Retina (tissue), 1 donor: ENCODE results near the gene TSPYL4.

ENCODE experiments used
- DNase-seq: peaks from one replicate; pipeline ENCODE4 v3.0.0-alpha.2; 2016

Gene TSPYL4

DNA sequence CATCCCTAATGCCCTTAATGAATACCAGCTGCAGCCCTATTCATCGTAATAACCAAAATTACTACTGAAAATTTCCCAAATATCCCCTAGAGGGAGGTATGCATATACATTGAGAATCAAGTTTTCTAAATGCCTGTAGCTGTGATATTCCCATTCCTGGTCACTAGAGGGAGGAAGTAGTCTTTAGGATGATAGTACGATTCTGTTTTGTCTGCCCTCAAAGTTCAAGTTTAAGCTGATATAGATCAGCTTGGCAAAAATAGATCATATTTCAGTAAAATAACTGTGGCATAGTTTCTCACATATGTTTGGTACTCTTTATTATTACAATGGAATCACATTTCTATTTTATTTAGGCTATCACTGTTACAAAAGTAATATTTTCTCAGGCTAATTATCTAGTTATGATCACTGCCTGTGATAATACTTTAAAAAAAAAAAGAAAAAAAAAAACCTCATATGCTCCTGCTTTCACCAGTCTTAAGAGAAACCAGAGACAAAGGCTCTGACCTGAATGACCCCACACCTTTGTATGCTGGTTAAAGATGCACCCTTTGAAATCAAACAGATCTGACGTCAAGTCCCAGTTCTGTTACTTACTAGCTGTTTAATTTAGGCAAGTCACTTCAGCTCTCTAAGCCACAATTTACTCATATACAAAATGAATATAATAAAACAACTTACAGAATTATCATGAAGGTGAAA is 14.9 kb upstream of the TSPYL4 start:
- DNase-seq: no peak

DNA sequence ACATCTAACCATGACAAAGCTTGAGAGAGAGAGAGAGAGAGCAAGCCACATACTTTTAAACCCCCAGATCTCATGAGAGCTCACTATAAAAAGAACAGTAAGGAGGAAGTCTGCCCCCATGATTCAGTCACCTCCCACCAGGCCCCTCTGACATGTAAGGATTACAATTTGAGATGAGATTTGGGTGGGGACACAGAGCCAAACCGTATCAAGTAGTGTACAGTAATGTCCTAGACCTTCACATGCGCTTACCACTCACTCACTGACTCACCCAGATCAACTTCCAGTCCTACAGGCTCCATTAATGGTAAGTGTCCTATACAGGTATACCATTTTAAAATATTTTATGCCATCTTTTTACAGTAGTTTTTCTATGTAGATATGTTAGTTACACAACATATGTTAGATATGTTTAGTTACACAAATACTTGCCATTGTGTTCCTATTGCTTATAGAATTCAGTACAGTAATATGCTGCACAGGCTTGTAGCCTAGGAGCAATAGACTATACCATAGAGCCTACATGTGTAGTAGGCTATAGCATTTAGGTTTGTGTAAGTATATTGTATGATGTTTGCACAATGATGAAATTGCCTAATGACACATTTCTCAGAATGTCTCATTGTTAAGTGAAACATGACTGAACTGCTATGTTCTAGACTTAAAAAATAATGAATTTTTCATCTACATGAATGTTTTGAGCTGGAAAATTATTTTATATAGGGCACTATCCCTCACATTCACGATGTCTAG is 14.1 kb upstream of the TSPYL4 start:
- no peak for DNase-seq

DNA sequence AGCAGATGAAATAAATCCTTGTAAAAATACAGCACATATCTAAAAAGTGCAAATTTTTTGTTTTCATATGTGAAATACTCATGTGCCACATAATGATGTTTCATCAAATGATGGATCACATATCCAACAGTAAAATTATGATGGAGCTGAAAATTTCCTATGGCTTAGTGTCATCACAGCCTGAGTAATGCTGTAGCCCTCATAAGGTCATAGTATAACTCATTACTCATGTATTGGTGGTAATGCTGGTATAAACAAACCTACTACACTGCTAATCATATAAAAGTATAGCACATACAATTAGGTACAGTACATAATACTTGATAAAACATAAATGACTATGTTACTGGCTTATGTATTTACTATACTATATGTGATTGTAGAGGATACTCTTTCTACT is 12.9 kb upstream of the TSPYL4 start:
- DNase-seq: no peak

DNA sequence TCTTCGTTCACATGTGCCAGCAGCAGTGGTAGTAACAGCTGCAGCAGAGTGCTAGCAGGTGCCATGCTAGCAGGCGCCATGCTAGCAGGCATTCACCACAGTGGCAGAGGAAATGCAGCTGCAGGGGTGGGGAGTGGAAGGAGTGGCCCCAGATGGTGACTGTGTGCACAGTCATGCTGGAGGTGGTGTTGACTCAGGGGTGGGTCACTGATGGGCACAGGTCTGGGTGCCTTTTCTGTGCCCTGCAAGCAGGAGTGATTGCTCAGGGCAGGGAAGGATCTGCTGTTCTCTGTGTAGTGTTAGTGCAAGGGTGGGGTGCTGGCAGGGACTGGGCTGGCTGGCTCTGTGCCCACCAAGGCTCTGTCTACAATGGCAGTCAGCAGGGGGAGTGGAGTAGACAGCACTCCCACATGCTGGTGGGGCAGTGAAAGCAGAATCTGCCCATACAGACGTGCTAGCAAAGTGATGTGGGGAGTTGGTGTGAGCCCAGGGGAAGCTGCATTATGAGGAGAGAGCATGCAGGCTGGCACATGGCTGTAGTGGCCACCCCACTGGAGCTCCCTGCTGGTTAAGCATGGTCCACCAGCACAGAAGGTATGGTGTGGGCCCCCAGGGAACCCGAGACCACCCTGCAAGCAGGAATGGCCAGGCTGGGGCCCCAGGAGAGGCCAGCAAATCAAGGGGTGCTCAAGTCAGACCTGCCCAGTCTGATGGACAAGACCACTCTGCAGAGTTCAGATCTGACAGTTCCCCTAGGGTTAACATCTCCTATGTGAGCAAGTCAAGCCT is 11.4 kb upstream of the TSPYL4 start:
- DNase-seq: no peak

DNA sequence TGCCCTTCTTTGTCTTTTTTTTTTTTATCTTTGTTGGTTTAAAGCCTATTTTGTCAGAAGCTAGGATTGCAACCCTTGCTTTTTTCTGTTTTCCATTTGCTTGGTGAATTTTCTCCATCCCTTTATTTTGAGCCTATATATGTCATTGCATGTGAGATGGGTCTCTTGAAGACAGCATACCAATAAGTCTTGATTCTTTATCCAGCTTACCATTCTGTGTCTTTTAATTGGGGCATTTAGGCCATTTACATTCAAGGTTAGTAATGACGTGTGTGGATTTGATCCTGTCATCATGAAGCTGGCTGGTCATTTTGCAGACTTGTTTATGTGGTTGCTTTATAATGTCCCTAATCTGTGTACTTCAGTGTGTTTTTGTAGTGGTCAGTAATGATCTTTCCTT is 9.5 kb upstream of the TSPYL4 start:
- DNase-seq: no peak

DNA sequence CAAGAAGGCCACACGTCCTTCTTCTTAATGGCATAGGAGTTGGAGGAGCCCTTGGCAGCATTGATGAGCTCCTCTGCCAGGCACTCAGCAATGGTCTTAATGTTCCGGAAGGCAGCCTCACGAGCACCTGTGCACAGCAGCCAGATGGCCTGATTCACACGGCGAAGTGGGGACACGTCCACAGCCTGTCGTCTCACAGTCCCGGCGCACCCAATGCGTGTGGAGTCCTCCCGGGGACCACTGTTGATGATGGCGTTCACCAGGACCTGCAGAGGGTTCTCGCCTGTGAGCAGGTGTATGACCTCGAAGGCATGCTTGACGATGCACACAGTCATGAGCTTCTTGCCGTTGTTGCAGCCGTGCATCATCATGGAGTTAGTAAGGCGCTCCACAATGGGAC is 4.6 kb upstream of the TSPYL4 start:
- no peak for DNase-seq

DNA sequence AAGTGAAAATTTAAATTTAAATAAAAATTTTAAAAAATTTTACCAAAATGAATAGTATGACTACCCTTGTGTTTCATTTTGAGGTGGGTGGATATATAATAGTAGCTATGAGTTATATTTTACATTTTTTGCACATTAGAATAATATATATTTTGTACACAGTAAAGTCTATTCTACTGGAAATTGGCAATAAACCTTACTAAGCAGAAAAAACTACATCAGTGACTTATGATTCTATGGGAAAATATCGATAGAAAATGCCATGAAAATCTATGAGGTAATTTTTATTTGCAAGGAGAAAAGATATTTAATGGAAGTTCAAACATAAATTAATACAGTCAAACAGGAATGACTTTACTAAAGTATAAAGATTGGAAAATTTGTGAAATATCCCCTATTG is 2.8 kb upstream of the TSPYL4 start:
- no peak for DNase-seq

DNA sequence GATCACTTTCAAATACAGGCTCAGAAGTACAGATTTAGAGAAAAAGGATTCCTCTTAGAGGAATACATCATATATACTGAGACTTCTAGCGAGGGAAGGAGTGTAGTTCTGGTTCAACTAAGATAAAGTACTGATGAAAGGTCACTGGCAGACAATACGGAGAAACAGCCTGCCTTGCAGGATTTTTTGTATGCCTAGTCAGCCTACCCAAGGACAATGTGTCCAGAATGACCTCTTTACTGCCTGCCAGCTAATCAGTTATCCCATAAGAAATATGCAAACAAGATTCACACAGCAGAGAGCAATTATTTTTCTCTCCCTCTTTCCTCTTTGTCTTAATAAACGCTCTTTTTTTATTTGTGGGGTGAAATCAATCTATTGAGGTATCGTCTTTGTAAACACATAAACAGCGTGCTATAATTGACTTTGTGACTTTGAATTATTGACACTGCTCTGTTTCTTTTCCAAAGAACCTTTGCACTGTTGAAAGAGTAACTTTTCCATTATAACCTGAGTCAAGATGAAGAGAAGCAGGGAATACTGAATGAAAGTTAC is 1.4 kb upstream of the TSPYL4 start:
- peak; percentile 37 for DNase-seq

DNA sequence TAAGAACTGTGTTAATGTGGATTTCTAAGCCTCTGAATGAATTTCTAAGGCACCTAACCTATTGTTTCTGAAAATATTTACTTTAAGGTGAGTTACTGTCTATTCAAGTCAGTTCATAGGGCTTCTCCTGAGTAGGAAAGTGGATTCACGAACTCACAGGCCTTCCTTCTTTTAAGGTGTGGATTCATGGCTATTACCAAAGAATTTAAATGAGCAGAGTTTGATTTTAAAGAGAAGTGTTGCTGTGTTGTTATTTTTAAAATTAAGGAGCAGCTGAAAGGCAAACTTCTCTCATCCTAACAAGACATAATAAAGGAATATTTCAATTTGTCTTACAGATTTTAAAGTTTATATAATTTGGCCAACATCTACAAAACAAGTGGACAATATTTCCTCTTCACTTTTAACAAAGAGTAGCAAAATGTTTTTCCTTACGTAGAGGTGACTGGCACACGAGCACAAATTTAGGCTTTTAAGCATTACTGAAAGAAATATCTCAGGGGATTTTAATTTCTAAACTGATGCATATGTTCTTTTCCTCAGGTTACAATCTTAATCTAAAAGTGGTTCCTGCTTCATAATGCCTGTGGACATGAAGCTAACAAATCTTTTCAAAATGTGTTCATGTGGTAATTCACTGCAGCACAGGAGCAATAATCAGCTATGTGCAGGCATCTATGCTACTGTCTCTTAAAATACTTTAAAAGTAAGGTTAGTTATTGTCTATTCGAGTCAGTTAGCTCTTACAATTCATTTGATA is 602 bp upstream of the TSPYL4 start:
- no peak for DNase-seq

DNA sequence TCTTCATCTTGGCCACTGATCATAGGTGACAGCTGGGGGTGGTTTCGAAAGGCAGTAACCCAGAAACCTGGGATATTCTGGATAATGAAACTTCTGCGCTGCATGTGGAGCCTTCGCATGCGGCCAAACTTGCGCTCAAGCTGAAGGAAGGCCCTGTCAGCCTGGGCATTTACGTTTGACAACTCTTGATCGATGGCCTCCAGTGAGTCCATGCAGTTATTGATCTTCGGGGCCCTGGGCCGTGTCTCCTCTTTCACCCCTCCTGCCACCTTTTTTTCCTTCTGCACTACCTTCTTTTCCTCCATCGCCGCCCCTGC is 729 bp downstream of the TSPYL4 start:
- DNase-seq: no peak

DNA sequence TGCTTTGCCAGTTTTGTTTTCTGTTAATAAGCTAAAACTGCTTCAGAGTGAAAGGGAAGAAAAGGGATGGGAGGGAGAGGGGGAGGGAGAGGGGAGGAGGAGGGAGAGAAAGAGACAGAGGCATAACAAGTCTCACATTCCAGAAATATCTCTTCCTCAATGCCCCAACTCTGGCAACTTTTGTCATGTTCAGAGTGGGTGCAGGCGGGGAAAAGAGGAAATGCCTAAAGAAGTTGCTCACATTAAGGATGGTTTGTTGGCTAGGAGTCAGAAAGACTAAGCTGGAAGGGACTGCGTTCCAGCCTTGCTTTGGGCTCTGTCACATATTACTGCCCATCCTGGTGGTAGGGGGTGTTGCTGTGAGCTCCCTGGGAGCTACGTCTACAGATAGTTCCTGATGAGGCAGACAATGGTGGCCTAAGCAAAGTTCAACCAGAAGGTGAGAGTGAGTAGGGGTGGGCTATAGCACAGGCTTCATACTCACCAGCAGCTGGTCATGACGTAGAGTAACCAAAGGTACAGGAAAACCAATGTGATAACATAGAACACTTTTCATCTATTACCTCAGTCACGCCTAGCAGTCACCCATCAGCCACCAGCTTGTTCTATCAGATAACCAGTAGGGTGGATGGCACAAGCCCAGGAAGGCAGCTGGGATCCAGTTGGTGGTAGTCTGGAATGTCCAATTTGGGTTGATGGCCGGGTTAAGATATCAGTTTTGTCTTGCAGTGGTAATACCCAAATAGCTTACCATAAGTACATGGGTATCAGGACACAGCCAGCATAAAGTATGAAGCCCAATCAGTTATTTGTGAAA is 2.1 kb downstream of the TSPYL4 start:
- DNase-seq: no peak

DNA sequence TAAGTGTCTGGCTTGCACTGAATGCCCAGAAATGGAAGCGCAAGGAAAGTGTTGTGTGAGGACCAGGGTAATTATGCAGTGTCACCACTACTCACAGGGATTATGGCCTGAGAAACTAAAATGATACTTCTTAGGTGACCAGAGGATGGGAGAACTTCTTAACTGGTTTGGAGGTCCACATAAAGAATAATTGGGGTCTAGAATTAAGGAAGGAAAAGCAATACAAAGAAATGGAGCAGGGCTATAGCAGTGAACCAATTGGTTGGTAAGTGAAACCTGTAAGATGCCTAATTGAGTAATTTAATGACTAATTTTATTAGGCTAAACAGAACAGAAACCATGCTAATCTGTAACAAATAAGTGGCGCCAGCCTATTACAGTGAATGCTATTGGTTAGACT is 5.3 kb downstream of the TSPYL4 start:
- no peak for DNase-seq

DNA sequence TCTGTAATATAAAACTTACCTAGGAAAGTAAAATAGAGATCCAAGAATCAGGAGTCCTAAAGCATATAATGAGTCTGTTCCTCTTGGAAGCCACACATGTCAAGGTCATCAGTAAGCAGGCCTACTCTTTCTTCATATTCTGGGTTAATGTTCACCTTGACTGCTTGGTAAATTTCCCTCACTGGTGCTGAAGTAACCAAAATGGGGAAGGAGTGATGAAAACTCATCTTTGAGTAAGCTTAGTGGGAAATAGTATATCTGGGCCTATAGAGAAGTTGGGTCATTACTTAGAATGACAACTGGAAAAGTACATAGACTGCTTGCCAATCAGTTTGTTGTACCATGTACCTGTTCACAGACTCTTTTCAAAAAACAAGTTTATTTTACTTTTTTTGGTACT is 6.6 kb downstream of the TSPYL4 start:
- no peak for DNase-seq

DNA sequence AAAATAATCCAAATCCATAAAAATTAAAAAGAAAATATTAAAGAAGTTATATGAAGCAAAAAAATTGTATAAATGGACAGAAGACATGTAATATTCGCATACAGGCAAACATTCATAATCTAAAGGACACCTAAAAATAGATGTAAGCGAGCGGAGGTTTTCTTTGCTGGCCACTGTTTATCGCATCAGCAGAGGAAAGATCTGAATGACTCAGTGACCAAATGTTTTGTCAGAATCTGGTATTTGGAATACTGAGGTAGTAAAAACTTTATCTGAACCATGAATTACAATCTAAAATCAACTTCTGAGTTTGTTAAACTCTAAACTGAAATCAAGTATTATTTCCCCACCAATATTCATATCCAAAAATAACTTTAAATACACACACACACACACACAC is 7.8 kb downstream of the TSPYL4 start:
- DNase-seq: no peak

DNA sequence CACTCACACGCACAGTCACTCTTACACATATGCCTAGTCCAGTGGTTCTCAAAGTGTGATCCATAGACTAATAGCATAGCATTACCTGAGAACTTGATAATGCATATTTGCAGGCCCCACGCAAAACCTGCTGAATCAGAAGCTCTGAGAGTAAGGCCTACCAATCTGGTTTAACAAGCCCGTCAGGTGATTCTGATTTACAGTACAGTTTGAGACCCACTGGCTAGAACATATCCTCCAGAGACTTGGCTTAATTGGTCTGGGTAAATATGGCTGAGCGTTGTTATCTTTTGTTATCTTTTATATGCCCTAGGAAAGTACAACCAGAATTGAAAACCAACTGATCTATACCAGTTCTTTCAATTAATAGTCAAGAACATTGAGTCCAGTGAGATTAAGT is 9.6 kb downstream of the TSPYL4 start:
- DNase-seq: no peak

DNA sequence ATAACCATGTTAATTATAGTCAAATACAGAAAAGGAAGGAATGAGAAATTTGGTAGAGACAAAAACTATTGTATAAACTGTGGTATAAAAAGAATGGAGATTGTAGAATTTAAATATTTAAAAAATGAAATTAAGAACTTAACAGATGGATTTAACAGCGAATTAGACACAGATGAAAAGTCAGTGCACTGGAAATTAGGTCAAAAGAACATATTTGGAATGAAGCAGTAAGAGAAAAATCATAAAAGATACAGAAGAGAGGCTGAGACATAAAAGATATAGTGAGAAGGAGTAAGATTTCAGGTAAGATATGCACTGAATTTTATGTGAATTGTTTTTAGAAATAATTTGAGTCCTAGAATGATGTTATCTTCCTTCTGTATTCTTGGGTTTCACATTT is 14.0 kb downstream of the TSPYL4 start:
- DNase-seq: no peak

DNA sequence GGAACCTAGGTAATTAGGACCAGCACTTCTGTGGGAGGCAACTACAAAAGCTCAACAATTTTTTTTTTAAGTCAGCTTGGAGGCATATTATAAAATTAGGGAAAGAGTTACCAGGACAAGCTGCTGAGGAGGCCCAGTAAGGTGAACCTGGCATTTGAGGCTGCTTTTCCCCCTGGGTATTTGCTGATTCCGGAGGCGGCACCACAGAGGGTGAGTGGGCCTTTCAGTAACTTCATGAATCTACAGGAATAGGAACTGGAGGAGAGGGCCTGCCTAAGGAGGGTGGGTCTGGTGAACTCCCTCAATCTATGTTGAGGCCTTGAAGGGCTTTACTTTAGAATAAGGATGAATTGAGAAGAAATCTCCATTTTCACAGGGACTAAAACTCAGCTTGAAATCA is 14.6 kb downstream of the TSPYL4 start:
- DNase-seq: no peak

DNA sequence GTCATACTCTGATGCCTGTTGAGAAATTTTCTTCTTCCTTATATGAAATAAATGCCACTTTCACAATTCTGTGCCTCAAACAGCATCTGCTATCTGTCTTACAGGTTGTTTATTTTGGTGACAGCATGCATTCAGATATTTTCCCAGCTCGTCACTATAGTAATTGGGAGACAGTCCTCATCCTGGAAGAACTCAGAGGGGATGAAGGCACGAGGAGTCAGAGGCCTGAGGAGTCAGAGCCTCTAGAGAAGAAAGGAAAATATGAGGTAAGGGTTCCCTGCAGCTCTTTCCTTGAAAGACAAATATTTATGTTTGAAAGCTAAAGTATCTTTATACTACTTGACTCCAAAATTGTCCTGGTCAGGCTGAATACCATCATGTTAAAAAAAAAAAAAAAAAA is 15.8 kb downstream of the TSPYL4 start:
- no peak for DNase-seq

DNA sequence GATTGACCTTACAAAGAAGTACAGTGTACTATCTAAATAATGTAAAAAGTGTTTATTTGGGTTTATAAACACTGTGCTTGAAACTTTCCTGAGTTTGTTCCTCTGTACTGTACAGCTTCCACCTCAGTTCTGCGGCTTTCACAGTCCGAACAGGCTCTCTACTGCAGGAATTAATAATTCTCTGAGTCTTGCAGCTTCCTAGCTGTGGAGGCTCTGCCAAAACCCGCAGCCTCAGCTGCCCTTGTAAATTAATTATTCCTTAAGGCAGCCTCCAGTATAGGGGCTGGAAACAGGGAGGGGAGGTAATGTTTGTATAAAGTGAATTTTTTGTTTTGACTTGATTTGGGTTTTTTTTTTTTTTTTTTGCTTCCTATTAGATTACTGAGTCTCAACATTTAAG is 19.2 kb downstream of the TSPYL4 start:
- DNase-seq: no peak

DNA sequence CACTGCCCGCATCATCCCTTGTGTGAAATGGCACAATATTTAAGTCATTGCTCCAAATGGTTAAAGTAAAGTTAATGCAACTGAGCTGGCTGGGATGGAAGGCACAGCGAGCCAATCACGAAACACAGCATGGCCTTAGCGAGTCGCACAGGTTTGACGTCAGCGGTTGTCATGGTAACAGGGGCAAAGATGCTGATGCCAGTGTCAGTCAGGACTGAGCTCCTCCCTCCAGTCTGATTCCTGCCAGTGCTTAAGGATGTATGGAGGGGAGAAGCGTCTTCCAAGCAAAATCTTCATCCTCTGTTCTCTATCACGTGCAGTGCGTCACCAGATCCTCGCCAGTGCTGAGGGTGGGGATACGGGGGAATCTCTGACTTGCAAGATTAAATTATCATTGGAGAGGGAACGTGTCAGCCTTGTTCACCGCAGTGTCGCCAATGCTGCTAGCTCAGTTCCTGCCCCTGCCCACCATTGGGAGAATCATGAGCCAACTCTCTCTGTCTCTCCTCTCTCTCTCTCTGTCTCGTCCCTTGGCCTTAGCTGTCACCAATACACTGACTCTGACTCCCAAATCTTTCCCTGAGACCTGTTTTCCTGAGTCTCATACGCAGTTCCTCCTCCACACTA is 24.5 kb downstream of the TSPYL4 start:
- DNase-seq: peak; percentile 91

DNA sequence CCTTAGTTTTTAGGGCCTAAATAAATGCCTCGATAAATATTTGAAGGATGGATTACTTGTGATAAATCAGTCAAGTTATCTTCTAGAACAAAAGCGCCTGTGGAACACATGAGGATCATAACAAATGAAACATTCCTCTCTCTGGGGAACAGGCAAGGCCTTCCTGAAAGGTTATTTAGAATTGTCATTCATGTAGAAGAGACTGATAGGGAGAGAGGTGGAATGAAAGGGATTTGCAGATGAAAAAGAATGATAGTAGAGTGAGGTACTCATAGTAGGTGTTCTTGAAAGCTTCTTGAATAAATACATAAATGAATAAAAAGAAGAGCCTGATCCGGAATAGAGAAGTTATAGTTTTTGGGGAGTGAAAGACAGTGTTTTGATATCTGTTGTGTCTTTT is 30.5 kb downstream of the TSPYL4 start:
- no peak for DNase-seq

DNA sequence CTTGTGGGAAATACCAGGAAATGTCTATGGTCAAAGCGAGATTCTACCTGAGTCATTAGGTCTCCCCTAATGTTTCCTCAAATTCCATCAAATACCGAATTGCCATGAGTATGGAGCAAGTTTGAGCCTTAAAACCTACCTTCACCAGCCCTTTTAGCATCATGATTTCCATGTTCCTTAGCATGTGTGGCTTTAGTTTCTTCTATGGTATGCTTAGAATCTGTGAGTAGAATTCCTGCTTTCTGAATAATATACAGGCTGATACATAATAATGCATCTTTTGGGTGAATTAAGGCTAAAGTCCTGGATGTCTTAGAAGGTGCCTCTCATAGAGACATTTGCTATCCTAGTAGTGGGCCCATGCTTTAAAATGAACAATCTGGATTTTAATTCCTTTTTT is 32.0 kb downstream of the TSPYL4 start:
- DNase-seq: no peak
